Activated effector memory CD4-positive, alpha-beta T cell treated with Interleukin-2 at 50 U/mL for 16 hours (primary cell): ENCODE data around the gene NLRP14.

Experiments
- DNase-seq: peaks from one replicate; pipeline ENCODE4 v3.0.0-alpha.2; 2020

NLRP14 gene, protein sequence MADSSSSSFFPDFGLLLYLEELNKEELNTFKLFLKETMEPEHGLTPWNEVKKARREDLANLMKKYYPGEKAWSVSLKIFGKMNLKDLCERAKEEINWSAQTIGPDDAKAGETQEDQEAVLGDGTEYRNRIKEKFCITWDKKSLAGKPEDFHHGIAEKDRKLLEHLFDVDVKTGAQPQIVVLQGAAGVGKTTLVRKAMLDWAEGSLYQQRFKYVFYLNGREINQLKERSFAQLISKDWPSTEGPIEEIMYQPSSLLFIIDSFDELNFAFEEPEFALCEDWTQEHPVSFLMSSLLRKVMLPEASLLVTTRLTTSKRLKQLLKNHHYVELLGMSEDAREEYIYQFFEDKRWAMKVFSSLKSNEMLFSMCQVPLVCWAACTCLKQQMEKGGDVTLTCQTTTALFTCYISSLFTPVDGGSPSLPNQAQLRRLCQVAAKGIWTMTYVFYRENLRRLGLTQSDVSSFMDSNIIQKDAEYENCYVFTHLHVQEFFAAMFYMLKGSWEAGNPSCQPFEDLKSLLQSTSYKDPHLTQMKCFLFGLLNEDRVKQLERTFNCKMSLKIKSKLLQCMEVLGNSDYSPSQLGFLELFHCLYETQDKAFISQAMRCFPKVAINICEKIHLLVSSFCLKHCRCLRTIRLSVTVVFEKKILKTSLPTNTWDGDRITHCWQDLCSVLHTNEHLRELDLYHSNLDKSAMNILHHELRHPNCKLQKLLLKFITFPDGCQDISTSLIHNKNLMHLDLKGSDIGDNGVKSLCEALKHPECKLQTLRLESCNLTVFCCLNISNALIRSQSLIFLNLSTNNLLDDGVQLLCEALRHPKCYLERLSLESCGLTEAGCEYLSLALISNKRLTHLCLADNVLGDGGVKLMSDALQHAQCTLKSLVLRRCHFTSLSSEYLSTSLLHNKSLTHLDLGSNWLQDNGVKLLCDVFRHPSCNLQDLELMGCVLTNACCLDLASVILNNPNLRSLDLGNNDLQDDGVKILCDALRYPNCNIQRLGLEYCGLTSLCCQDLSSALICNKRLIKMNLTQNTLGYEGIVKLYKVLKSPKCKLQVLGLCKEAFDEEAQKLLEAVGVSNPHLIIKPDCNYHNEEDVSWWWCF

DNA sequence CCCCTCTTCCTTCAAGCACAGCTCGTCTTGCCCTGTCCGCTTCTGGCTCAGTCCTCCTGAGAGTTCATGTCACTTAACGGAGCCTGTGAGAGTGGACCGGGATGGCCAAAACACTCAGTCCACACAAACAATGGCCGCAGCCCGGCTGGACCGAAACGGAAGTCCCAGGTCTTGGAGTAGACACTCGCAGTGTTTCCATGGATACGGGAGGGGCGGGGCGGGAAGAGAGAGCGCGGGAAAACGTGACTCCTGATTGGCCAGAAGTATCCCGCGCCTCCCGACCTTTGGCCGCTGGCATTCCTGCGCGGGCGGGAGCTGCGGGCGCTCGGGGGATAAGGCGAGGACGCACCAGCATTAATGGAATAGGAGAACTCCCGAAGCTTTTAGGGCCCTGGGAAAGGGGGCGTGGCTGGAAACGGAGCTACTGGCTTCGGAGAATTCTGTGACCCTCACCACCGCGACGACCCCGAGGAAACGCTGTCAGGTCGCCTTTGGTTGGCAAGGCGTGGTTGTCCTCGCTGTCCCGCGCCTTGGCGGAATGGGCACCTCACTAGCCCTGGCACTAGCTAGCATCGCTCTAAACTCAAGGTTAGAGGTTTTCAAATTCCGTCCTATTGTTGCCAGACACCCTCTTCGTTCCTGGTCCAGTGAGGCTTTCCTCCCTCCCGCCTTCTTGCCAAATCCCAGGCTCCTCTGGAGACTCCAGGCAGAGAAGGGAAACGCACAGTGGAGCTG is at the start of gene NLRP14, which contains the start of gene ZNF214:
TSS of gene NLRP14 (plus strand) at position 297 of the 735 bp plus-strand sequence. CDS start 18,108 bp downstream, outside the sequence.
TSS of gene ZNF214 (minus strand) at position 164 of the 735 bp plus-strand sequence. CDS start 17,511 bp downstream, outside the sequence.
- DNase-seq = no peak

DNA sequence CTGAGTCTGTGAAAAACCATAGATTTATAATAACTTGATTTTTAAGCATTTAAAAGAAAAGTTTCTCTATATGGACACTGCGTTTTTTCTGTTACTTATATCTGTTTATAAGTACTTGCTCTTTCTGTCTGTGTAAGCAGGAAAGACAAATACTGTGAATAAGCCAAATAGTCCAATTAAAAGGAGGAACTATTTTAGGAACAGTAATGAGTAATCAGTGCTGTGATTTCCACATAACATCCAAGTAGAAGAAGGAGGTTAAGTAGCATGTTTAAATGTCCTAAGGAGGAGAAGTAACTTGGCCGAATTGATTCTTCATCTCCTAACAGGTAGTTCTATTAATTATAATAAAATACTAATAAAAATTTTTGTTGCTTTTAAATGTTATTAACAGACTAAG is 40.9 kb upstream of the NLRP14 start:
- DNase-seq = no peak

DNA sequence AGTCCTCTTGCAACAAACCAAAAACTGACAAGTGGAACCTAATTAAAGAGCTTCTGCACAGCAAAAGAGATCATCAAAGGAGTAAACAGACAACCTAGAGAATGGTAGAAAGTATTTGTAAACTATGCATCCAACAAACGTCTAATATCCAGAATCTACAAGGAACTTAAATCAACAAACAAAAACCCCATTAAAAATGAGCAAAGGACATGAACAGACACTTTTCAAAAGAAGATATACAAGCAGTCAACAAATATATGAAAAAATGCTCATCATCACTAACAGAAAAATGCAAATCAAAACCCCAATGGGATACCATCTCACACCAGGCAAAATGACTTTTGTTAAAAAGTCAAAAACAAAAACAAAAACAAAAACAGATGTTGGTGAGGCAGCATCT is 33.8 kb upstream of the NLRP14 start:
- DNase-seq = no peak

DNA sequence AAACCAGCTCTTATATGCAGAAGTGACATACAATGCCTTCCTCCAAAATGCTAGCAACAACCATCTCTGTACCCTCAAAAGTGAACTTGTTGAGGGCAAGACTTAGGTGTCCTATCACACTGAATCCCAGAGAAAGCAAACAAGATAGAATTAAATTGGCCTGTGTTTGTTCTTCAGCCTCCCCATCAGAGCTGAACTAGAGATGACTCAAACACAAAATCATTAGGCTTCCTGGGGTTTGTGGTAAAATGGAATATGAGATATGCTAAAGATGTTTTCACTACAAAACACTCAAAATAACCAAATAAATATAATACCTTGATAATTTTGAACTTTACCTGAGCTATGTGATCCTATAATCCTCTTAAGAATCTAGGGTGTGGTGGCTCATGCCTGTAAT is 31.8 kb upstream of the NLRP14 start:
- DNase-seq = no peak

DNA sequence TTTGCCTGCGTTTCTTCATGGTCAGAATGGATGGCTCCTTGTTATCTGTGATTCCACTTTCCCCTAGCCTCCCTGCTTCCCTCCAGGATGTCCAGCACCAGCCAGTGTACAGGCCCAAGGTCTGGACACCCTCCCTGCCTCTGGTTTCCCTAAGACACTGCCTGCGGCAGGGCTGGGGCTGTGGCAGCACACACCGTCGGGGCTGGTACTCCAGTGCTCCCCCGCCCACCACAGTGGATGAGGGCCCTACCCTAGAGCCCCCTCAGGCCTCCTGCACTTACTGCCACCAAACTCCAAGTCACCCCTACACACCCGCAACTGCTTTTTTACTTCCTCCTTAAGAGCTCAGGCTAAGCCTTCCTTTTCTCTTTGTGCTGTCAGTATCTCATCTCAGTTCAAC is 29.1 kb upstream of the NLRP14 start:
- DNase-seq = no peak

DNA sequence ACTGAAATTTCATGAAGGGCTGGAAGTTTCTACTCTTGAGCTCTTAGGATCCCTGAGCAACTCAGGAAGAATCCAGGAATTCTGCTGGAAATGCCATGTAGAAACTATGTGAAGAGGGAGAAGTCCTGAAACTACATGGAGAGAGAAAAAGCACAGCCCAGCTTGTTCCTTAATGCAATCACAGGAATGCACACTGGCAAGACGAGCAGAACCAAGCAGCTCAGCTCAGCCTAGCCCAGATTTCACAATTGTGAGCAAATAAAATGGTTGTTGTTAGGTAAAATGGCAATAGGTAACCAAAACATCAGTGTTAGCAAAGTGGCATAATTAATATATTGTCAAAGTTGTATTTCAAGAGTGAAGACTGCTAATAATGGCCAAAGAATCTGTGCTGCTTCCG is 28.3 kb upstream of the NLRP14 start:
- no peak for DNase-seq

DNA sequence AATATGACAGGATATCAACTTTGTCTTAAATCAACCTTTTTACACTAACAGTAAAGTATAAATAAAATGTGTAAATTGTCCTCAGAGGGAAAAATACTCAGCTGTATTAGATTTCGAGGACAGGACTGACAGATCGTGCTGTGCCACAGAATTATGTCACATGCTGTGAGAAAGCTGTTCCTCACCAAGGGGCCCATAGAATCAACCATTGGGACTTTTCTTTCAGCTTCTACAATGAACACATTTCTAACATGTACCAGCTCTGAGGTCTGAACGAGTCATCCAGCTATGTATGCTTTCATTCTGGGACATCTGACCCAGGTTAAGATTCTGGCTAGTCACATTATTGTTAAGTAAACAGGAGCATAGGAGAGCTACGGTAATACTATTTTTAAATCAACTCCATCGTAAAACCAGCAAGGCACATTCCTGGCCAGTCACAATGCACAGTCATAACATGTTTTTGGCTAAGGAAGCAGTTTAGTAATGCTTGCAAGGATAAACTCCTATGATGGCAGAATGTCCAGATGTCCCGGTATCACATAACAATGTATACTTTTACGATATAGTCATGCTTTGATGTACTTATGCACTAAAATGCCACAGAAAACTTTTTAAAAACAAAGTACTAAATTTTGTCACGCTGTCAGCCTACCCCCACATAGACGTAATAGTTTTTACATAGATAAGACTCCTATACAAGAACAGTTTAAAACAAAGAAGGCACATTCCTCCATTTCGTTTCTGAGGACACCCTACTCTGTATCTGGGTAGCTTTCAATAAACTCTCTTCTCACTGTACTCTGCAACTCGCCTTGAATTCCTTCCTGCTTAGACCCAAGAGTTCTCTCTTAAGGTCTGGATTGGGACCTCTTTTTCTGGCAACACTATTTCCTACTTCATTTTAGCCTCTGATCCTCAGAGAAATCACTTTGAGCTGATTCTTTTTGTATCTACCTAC is 27.5 kb upstream of the NLRP14 start:
- no peak for DNase-seq

DNA sequence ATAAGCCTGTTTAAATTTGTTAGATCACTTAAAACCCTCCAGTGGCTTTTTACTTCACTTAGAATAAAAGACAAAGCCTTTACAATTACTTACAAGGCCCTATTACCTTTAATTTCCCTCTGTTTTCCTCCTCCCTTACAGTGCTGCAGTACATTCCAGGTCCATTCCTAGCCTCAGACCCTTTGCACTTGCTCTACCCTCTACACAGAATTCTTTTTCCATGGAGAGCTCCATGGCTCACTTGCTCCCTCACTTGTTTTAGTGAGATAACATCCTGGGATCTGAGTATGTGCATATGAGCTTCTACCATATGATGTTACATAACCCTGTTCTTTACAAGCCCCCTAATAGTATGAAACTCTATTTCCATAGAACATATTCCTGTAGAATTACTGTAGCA is 24.6 kb upstream of the NLRP14 start:
- DNase-seq = no peak

DNA sequence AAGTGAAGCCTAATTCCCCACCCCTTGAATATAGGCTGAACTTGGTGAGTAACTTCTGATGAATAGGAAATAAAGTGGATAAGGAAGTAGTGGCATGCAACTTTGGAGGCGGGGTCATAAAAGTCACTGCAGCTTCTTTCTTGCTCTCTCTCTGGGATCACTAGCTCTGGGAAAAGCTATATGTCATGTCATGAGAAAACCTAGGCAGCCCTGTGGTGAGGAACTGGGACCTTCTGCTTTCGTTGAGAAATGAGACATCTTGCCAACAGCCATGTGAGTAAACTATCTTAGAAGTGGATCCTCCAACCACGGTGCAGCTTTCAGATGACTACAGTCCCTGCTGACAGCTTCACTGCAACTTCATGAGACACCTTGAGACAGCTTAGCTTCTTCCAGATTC is 15.8 kb upstream of the NLRP14 start:
- DNase-seq = no peak

DNA sequence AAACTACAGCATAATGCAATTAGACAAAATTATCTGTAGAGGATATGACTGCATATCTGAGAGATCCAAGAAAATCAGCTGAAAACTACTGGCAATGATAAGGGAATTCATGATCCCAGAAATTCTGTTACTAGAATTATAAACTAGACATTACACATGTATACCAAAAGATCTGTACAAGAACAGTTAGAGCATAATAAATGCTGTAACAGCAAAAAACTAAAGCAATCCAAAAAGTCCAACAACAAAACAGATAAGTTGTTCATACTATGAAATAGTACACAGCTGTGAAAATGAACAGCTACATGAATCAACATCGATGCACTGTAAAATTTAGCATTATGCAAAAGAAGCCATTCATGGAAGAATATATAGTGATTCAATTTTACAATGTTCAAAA is 6.2 kb upstream of the NLRP14 start:
- DNase-seq = no peak

DNA sequence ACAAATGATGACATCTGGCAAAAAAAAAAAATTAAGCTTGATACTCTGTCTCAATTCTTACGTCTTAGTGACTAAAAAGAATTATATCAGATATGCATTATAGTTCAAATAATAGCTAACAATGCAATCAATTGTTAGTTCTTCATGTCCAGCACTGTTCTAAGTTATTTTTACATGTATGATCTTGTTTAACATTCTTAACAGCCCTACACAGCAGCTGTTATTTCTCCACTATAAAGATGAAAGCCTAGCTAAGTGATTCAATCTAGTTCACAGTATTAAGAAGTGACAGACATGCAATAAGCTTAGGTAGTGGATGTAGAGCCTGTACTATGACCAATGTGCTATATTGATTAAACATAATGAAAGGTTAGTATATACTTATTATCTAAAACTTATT is 4.3 kb upstream of the NLRP14 start:
- DNase-seq = no peak

DNA sequence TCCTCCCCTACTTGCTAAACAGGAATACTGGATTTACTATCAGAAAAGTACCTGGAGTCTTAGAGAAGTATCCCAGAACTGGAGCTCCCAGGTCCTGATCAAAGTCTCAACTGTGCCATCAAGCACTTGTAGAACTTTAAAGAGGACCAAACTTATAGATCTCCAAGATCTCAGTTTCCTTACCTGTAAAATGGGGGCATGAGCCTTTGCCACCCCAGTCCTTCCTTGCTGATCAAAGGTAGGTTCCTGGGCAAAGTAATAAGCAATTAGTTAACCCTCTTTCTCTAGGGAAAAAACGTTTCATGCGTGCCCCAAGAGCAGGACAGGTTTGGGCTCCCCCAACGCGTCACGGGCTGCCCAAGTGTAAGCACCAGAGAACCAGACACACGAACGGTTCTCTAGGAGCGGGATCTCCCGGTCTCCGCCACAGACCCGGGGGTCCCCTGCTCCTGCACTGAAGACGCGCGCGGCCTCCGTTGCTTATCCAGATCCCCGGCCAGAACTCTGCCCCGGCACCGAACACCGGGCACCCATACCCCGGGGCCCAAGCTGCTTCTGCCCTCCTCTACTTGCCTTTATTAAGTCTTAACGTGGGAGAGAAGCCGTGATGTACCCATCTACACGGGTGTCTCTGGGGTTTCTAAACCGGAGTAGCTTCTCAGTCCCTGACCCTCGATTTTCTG is 638 bp upstream of the NLRP14 start:
- DNase-seq = no peak

DNA sequence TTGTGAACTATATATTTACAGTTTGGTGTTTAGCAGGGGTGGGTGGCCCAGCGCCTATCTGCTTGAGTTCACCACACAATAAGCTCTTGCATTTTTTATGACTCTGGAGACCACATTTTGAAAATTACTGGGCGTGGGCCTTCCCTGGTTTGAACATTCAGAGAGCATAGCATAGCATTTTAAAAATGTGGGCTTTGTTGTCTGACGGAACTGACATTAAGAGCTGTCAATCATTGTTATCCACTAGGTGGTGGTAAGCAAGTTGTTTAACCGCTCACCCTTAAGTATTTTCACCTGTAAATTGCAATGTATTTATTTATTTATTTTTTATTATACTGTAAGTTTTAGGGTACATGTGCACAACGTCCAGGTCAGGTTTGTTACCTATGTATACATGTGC is 1.0 kb downstream of the NLRP14 start:
- DNase-seq = no peak

DNA sequence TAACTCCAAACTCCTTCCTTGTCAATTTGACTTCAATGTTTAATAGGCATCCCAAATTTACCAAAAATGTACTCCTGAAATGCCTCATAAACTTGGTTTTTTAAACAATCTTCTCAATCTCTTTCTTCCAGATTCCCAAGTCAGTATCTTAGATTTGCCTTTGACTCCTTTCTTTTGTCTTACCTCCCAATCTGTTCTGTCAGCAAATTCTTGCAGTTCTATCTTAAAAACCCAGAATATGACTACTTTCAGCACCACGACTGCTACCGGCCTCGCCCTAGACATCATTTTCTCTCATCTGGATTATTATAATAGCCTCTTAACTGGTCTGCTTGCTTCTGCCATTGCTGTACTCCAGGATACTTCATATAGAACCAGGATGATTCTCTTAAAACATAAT is 7.9 kb downstream of the NLRP14 start:
- DNase-seq = no peak

DNA sequence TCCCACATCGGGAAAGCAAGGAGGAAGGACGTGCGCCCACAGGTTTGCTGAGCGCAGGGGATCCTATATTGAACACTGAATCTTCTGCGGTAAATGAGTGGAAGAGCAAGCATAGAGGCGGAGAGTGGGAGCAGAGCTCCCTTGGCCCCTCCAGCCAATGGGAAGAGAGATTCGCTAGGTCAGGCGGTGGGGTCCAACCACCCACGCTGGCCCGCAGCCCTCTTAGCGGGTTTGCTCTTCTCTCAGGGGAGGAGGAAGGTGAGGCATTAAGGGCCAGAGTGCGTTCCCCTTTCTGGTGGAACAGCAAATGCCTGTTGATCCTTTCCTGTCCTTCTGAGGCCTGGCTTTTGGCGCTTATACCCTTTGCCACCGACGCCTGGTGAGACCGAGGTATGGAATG is 10.6 kb downstream of the NLRP14 start:
- DNase-seq = no peak

DNA sequence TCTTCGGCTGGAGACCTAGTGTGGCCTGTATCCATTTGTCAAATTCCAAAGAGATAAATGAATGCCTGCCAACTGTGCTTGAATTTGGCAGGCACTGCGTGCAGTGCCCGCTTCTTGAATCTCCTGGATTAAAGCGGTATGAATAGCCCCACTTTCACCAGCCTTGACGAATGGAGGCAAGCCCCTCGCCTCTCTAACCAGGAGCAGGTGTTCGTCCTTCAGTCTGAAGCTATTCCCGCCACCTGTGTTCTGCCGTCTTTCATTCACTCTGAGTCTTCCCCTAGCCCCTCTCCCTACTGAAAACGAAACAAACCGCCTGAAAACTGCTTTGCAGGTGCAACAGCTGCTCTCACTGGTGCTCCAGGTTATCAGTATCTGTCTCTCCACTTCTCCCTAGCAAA is 11.2 kb downstream of the NLRP14 start:
- no peak for DNase-seq

DNA sequence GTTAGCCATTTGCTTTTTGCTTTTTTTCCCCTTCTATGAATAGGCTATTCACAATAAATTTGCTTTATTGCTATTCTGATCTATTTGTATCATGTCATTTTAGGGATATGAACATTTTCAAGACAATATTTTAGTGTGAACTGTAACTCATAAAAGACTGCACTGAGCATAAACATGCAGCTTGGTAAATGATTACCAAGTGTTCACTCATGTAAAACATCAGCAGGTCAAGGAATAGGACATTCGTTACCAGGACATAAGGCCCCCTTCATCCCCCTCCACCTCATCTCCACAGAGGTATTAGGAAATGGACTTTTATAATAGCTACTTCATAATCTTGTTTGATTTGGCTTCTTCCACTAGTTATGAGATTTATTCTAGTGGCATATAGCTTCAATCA is 12.4 kb downstream of the NLRP14 start:
- DNase-seq = no peak

DNA sequence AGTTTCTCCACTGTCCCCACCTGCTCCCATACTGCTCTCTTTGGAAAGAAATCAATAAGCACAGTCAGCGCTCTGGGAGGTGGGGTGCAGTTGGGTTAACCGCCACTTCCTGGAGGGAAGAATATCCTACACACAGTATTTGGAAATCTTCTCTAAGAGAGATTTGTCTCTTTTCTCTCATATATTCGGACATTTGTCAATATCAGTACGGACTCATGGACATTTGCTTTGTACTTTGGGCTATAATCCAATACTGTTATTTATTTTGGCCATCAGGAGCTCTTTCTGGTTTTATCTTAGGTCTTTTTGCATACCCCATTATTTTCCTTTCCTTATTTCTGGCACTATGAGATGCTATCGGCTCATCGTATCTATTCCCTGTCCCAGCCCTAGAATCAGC is 13.7 kb downstream of the NLRP14 start:
- no peak for DNase-seq

DNA sequence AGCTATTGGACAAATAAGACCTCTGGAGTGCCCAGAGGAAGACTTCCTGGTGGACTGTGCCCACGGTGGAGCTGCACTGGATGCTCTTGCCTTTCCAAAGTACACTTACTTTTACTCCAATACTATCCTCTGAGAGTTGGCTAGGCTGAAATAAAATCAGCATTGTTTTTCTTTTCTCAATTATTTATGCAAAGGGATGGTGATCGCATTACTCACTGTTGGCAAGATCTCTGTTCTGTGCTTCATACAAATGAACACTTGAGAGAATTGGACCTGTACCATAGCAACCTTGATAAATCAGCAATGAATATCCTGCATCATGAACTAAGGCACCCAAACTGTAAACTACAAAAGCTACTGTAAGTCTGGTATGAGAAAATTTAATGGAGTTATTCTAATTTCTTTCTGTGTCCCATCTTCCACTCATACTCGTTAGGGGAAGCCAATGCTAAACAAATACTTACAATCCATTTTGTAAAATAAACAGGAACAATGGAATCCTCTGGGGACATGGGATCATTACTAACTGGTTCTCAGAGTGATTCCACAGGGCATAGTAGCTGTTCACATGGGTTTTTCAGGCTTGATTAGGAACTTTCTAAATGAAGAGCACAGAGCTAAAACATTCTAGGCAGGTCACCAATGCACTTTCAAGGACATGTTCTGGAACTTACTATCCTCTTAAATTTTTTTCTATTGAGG is 26.3 kb downstream of the NLRP14 start:
- DNase-seq = no peak

DNA sequence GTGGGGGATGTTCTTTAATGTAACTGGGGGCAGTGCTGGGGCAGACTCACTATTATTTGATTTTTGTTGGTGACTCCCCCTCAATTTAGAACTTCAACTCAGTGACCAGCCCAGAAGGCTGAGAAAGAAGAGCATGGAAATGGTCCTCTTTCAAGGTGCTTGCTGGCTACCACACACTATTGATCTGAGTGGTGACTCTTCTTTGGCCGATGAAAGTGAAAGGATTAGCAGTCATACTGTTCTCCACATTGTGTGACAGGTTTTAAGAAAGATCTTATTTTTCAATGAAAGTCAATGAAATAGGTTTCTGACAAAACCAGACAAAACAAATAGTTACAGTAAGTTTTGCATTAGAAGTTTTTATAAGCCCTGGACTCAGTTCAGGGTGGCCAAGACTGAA is 29.9 kb downstream of the NLRP14 start:
- DNase-seq = no peak
